ENCODE results near the gene BCR. TPM values are rescaled to one million over a fixed set of nuclear protein-coding genes. Genes with fewer than 3 reads are reported as not detected.

BCR gene
- total RNA-seq, 2 donors from 2014 or later, result 27.0 to 41.3 TPM

DNA sequence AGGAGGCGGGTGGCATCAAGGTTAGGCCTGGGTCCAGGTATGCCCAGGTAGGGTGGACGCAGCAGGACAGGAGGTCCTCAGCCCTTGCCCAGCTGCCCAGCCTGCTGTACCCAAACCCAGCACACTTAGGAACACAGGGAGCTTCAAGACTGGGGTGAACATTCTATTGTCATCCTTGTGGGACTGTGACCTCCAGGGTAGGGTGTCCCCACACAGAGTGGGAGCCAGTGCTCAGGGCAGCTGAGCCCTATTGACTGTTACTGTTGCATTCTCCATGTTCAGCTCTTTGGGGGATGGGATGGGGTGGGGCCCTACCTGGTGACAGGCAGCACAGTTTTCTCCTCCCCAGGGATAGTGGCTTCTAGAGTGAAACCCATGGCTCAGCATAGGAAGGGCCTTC is 106.0 kb downstream of the BCR start:
- TF ChIP-seq, protein P1, sequence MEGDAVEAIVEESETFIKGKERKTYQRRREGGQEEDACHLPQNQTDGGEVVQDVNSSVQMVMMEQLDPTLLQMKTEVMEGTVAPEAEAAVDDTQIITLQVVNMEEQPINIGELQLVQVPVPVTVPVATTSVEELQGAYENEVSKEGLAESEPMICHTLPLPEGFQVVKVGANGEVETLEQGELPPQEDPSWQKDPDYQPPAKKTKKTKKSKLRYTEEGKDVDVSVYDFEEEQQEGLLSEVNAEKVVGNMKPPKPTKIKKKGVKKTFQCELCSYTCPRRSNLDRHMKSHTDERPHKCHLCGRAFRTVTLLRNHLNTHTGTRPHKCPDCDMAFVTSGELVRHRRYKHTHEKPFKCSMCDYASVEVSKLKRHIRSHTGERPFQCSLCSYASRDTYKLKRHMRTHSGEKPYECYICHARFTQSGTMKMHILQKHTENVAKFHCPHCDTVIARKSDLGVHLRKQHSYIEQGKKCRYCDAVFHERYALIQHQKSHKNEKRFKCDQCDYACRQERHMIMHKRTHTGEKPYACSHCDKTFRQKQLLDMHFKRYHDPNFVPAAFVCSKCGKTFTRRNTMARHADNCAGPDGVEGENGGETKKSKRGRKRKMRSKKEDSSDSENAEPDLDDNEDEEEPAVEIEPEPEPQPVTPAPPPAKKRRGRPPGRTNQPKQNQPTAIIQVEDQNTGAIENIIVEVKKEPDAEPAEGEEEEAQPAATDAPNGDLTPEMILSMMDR (IDR thresholded peaks at IDR 0.05), result no peak
- no peak overlapping the region for H3K27ac ChIP-seq
- no peaks in the 10 kb centered on the region for H3K27me3 ChIP-seq
- no peak for DNase-seq (ENCODE audit: low spot score)
- H3K4me1 ChIP-seq, result peaks cover 0 to 15% of the 10 kb centered on the region in 2 donors
- H3K4me3 ChIP-seq, result no peak overlapping the region
- H3K9me3 ChIP-seq, result no peaks in the 10 kb centered on the region
- H3K36me3 ChIP-seq, result peaks cover 46% of the 10 kb centered on the region

DNA sequence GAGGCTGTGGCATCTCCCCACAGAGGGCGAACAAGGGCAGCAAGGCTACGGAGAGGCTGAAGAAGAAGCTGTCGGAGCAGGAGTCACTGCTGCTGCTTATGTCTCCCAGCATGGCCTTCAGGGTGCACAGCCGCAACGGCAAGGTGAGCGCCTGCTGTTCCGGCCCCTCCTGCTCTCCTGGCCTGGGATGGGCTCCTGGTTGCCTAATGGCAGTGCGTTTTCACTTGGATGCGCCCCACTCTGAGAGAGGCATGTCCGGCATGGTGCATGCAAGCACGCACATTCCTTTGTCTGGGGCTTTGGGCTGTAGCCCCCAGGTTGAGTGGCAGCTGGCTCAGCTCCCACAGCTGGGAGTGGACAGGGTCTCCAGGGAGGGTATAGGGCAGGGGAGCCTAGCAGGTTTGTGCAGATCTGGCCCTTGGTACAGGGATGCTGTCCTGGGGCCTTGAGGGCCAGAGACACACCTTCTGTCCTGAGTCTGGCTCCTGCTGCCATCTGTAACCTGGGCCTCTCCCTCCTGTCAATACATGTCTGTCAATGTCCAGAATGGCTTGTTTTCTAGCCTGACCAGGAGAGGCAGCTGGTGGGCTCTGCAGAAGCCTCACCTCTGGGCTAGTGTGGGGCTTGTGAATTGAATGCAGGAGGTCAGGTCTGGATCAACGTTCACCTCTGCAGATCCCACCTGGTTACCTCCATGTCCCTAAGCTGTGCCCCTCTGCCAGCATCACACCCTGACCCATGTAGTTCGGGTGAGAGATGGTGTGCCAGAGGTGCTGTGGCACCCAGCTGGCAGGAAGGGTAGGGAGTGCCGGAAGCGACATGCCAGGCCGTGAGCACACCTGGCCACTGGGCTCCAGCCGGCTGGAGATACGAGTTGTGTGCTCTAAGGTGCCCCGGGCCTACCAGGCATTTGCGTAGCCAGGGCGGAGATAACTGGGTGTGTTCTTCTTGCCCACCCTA is 107.1 kb downstream of the BCR start:
- Histone ChIP-seq H3K4me3 (no peak overlapping the region), H3K27ac (no peak overlapping the region), H3K27me3 (no peaks in the 10 kb centered on the region), H3K36me3 (peaks cover 53% of the 10 kb centered on the region), H3K9me3 (no peaks in the 10 kb centered on the region), H3K4me1 (peaks cover 0 to 5% of the 10 kb centered on the region in 2 donors)
- TF ChIP-seq, protein P1 (IDR thresholded peaks at IDR 0.05), result no peak
- DNase-seq (ENCODE audit: low spot score), result no peak

DNA sequence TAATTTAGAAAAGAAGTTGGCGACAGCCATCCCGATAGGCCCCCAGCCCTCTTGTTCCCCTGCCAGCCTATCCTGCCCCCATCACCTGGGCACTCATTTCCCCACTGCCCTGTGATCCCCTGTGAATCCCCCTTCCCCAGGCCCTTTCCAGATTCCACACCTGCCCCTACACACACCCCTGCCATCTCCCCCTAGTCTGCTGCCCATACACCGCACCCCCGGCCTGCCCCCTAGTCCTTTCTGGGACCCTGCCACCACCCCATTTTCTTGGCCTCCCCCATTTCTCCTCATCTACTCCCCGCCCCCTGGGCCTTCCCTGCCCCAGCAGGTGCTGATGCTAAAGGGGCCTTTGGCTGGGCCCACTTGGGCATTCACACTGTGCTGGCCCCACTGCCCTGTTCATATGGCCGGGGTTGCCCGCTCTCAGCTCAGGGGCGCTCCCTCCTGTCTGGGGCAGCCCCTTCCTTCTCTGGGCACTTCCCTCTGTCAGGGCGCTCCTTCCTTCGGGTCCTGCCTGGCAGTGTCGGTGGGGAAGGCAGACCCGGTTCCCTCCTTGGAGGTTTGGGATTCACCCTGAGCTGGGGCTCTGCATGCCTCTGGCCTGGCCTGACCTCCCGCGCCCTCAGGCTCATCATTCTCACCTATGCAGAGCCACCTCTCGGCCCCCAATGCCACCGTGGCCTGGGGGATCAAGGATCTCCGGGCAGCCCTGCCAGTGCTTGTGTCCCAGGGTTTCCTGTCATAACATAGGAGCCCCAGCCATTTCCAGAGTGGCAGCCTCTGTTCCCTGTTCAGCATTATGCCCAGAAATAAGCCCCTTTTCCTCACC is 108.2 kb downstream of the BCR start:
- no peak overlapping the region for H3K4me3 ChIP-seq
- TF ChIP-seq, protein P1 (IDR thresholded peaks at IDR 0.05), result no peak
- DNase-seq (ENCODE audit: low spot score), result no peak
- H3K9me3 ChIP-seq, result no peaks in the 10 kb centered on the region
- no peaks in the 10 kb centered on the region for H3K27me3 ChIP-seq
- H3K27ac ChIP-seq, result no peak overlapping the region
- peaks cover 0 to 4% of the 10 kb centered on the region in 2 donors for H3K4me1 ChIP-seq
- H3K36me3 ChIP-seq, result peaks cover 60% of the 10 kb centered on the region

DNA sequence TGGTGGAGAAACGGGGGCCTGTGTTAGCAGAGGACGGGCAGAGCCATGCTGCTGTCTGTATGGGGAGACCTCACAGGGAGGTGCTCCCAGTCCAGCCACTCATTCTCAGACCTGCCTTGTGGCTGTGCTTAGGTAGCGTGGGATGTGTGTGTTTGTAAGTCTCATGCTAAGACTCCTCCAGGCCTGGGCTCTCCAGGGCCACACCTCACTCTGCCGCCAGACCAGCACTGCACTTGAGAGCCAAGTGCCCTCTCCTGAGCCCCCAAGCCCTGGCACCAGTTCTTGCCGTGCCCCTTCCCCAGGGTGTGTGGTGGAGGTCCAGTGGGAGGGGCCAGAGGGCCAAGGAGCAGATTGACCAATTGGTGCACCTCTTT is 108.8 kb downstream of the BCR start:
- DNase-seq (ENCODE audit: low spot score), result no peak
- no peak overlapping the region for H3K4me3 ChIP-seq
- H3K36me3 ChIP-seq, result peaks cover 65% of the 10 kb centered on the region
- no peak overlapping the region for H3K27ac ChIP-seq
- TF ChIP-seq, protein P1 (IDR thresholded peaks at IDR 0.05), result no peak
- no peaks in the 10 kb centered on the region for H3K27me3 ChIP-seq
- H3K9me3 ChIP-seq, result no peaks in the 10 kb centered on the region
- peaks cover 0 to 4% of the 10 kb centered on the region in 2 donors for H3K4me1 ChIP-seq

DNA sequence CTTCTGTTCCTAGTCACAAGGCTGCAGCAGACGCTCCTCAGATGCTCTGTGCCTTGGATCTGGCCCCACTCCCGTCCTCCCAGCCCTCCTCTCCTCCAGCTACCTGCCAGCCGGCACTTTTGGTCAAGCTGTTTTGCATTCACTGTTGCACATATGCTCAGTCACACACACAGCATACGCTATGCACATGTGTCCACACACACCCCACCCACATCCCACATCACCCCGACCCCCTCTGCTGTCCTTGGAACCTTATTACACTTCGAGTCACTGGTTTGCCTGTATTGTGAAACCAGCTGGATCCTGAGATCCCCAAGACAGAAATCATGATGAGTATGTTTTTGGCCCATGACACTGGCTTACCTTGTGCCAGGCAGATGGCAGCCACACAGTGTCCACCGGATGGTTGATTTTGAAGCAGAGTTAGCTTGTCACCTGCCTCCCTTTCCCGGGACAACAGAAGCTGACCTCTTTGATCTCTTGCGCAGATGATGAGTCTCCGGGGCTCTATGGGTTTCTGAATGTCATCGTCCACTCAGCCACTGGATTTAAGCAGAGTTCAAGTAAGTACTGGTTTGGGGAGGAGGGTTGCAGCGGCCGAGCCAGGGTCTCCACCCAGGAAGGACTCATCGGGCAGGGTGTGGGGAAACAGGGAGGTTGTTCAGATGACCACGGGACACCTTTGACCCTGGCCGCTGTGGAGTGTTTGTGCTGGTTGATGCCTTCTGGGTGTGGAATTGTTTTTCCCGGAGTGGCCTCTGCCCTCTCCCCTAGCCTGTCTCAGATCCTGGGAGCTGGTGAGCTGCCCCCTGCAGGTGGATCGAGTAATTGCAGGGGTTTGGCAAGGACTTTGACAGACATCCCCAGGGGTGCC is 109.8 kb downstream of the BCR start:
- DNase-seq (ENCODE audit: low spot score), result no peak
- Histone ChIP-seq H3K4me1 (peaks cover 0 to 4% of the 10 kb centered on the region in 2 donors), H3K36me3 (peaks cover 65% of the 10 kb centered on the region), H3K27me3 (no peaks in the 10 kb centered on the region), H3K9me3 (no peaks in the 10 kb centered on the region), H3K27ac (no peak overlapping the region), H3K4me3 (no peak overlapping the region)
- TF ChIP-seq, protein P1 (IDR thresholded peaks at IDR 0.05), result peak; percentile 59 to 75

Measured in right atrium auricular region (tissue), 2 donors.